Heart right ventricle (tissue), 16 donors: ENCODE measurements around the gene JMJD8. TPM values are rescaled to one million over a fixed set of nuclear protein-coding genes. Genes with fewer than 3 reads are reported as not detected.

Experiments used
- ATAC-seq, 8 donors: fragments of 200-7000 bp; cut with Tn5 transposase; one replicate each; pipeline ENCODE4 v1.9.1; 2020; ENCODE audit warnings: mild to moderate bottlenecking in 8 of 8, moderate library complexity in 8 of 8, moderate number of reproducible peaks in 1 of 8
- DNase-seq, 2 donors: peaks; one replicate each; pipeline ENCODE4 v3.0.0-alpha.2; 2020
- H3K27ac ChIP-seq, 10 donors: fragments of 200-600 bp; sonication (generic) in 2 of 10; one replicate each; pipeline versions ENCODE4 v1.5.0 to v1.8.0; 2020 to 2022; ENCODE audit warnings: mild to moderate bottlenecking in 3 of 10
- H3K27me3 ChIP-seq, 7 donors: fragments of 200-600 bp; one replicate each; pipeline ENCODE4 v1.8.0; 2021 to 2022; ENCODE audit warnings: mild to moderate bottlenecking in 2 of 7
- H3K36me3 ChIP-seq, 9 donors: fragments of 200-600 bp; sonication (generic) in 1 of 9; one replicate each; pipeline versions ENCODE4 v1.5.0 to v1.8.0; 2020 to 2022; ENCODE audit warnings: mild to moderate bottlenecking in 2 of 9
- H3K4me1 ChIP-seq, 9 donors: fragments of 200-600 bp; sonication (generic) in 1 of 9; one replicate each; pipeline versions ENCODE4 v1.5.0 to v1.8.0; 2020 to 2022; ENCODE audit warnings: mild to moderate bottlenecking in 4 of 9
- H3K4me3 ChIP-seq, 10 donors: fragments of 200-600 bp; sonication (generic) in 2 of 10; one replicate each; pipeline versions ENCODE4 v1.5.0 to v1.8.0; 2020 to 2022; ENCODE audit warnings: mild to moderate bottlenecking in 7 of 10, moderate library complexity in 2 of 10
- H3K9me3 ChIP-seq, 11 donors: fragments of 200-600 bp in 10 of 11; sonication (generic) in 2 of 11; one replicate each; pipeline versions ENCODE4 v1.5.0 to v1.8.0; 2013 to 2022; ENCODE audit warnings: mild to moderate bottlenecking in 2 of 11, control low read depth in 1 of 11, moderate library complexity in 1 of 11
- CTCF ChIP-seq, 9 donors: fragments of 200-600 bp; sonication (generic) in 2 of 9; IDR thresholded peaks; one replicate each; pipeline versions ENCODE4 v1.5.0 to v1.8.0; 2021 to 2022; ENCODE audit warnings: antibody characterized with exemption in 9 of 9, mild to moderate bottlenecking in 5 of 9, moderate library complexity in 1 of 9
- WGBS, 2 donors: extraction: QIAGEN DNeasy Blood & Tissue Kit; methylation state at CpG; one replicate each; pipeline ENCODE4 v1.1.7; 2013; ENCODE audit warnings: inconsistent platforms in 1 of 2; 5-methylcytosine and 5-hydroxymethylcytosine counted together
- intact Hi-C, 10 donors: fragments of 100-400 bp; cut with DNase I; formaldehyde crosslinking; loops; one replicate each; pipeline versions ENCODE4 v1.11.1 to v1.14.2; 2022
- polyA plus RNA-seq, 2 donors: library from polyadenylated mRNA; stranded (reverse); fragments of 200-250 nt; gene quantifications; one replicate each; pipeline ENCODE4 v1.2.3, GENCODE V29; 2013
- total RNA-seq, 10 donors: library from RNA; stranded (reverse); fragmentation: NEBNext Ultra II Directional in 3 of 10; extraction: Animal tissue kit (Norgen Biotek cat#: 25700) in 3 of 10; gene quantifications; one replicate each; pipeline versions ENCODE4 v1.2.1 to v1.2.4, GENCODE V29; 2021 to 2023
- donor health status: Arrhythmogenic right ventricular cardiomyopathy.
- donor health status: ischemic (EF 13 %, LVEDD 7.1; RV severe dilation, severe dysfunction).
- donor health status: healthy with polysubstance abuse.
- donor health status: DM: no; HTN: yes; CAD: no.
- donor health status: DM: no; HTN: no; CAD: no.
- donor health status: ischemic (EF 25% LVEDD 6.9; RV normal size, moderate dysfunction).
- donor health status: ischemic (EF 25% LVEDD 5.7; RV mildly dilated, moderate dysfunction).
- donor health status: healthy.
- donor health status: DM: yes; HTN: yes; CAD: no.
- donor health status: Ischemic cardiomyopathy.
- donor health status: ischemic (EF 35%, LVEDD 5.7; RV mildly dilated, moderate dysfunction).
- donor health status: nonischemic (EF 11% LVEDD 7.7; RV severe dilation, severe dysfunction).
- donor health status: DM: yes; HTN: yes; CAD: no.
- donor health status: PGD.
- donor health status: ischemic (EF 29% LVEDD 5.4; RV normal size, mild dysfunction).
- donor health status: nonischemic (EF 23%, LVEDD 6.1; RV moderate dilation, normal function).

The JMJD8 gene
- total and polyA plus RNA-seq, 12 donors, result 34.7 to 60.6 (median 44.0) TPM

GRCh38 chr16:698911-699671 is 15.0 kb upstream of the JMJD8 start:
- Histone ChIP-seq H3K4me3 (no peak overlapping the region), H3K27me3 (peaks cover 43 to 99% (median 98%) of the 10 kb centered on the region in 7 donors), H3K9me3 (no peaks in the 10 kb centered on the region), H3K27ac (no peak overlapping the region), H3K36me3 (no peaks in the 10 kb centered on the region), H3K4me1 (peaks cover 3 to 28% (median 16%) of the 10 kb centered on the region in 9 donors)
- TF ChIP-seq CTCF (IDR thresholded peaks at IDR 0.05), result no peak
- ATAC-seq (no peak), DNase-seq (no peak)
- WGBS, 2 donors, result 72 to 74% methylated on average over 19 of the region's 19 CpGs
- intact Hi-C loops, result no loop called here

- Histone ChIP-seq H3K27ac (no peak overlapping the region), H3K4me3 (peak overlapping the region in 3 of 10 donors; percentile 19 to 44 (median 28)), H3K4me1 (peaks cover 5 to 26% (median 20%) of the 10 kb centered on the region in 9 donors), H3K27me3 (peaks cover 25 to 93% (median 88%) of the 10 kb centered on the region in 7 donors), H3K9me3 (no peaks in the 10 kb centered on the region), H3K36me3 (no peaks in the 10 kb centered on the region)
- 2 to 4% methylated on average over 62 to 71 of the region's 71 CpGs for WGBS, 2 donors
- no peak for DNase-seq
- peak in 2 of 8 donors; percentile 25 to 36 for ATAC-seq
- no peak for TF ChIP-seq CTCF (IDR thresholded peaks at IDR 0.05)
- intact Hi-C loops, result no loop called here
Measured at GRCh38 chr16:695355-696089, 11.4 kb upstream of the JMJD8 start.

GRCh38 chr16:694863-695354 is 10.8 kb upstream of the JMJD8 start:
- TF ChIP-seq CTCF (IDR thresholded peaks at IDR 0.05), result no peak
- 1 to 2% methylated on average over 26 to 37 of the region's 37 CpGs for WGBS, 2 donors
- Histone ChIP-seq H3K9me3 (no peaks in the 10 kb centered on the region), H3K36me3 (no peaks in the 10 kb centered on the region), H3K27me3 (peaks cover 20 to 87% (median 82%) of the 10 kb centered on the region in 7 donors), H3K27ac (no peak overlapping the region), H3K4me1 (peaks cover 7 to 28% (median 22%) of the 10 kb centered on the region in 9 donors), H3K4me3 (peak overlapping the region in 1 of 10 donors; percentile 44)
- DNase-seq (no peak), ATAC-seq (no peak)
- intact Hi-C loops, result no loop called here

GRCh38 chr16:694187-694862 is 10.2 kb upstream of the JMJD8 start:
- WGBS, 2 donors, result 1 to 3% methylated on average over 38 to 64 of the region's 64 CpGs
- Histone ChIP-seq H3K4me1 (peaks cover 12 to 34% (median 28%) of the 10 kb centered on the region in 9 donors), H3K9me3 (no peaks in the 10 kb centered on the region), H3K27ac (no peak overlapping the region), H3K27me3 (peaks cover 20 to 81% (median 76%) of the 10 kb centered on the region in 7 donors), H3K36me3 (no peaks in the 10 kb centered on the region), H3K4me3 (peak overlapping the region in 1 of 10 donors; percentile 44)
- TF ChIP-seq CTCF (IDR thresholded peaks at IDR 0.05), result no peak
- DNase-seq (no peak), ATAC-seq (no peak)
- intact Hi-C loops, result no loop called here
